B cell (primary cell): Measurements from ENCODE around the gene GDPD3.

ENCODE experiments used
- CTCF ChIP-seq: fragments of 200-600 bp; IDR thresholded peaks from one replicate; pipeline ENCODE4 v1.8.0; 2022; ENCODE audit warnings: antibody characterized with exemption, mild to moderate bottlenecking
- EZH2 ChIP-seq: IDR thresholded peaks from 2 replicates; pipeline ENCODE4 v1.6.1; 2012; ENCODE audit warnings: borderline replicate concordance, low read depth, mild to moderate bottlenecking, moderate library complexity, low read length; ENCODE audit not compliant: insufficient read depth, poor library complexity, severe bottlenecking

GRCh38 chr16:30079480-30079879 lies 33.9 kb downstream of the GDPD3 start:
- TF ChIP-seq CTCF (no peak), EZH2 (no peak)
